ENCODE results near the gene MTLN. TPM values are rescaled to one million over a fixed set of nuclear protein-coding genes. Genes with fewer than 3 reads are reported as not detected.

MTLN gene
- polyA plus RNA-seq, 1 of the 3 experiments (the other 2 are of a cell fraction): 45.6 TPM

DNA sequence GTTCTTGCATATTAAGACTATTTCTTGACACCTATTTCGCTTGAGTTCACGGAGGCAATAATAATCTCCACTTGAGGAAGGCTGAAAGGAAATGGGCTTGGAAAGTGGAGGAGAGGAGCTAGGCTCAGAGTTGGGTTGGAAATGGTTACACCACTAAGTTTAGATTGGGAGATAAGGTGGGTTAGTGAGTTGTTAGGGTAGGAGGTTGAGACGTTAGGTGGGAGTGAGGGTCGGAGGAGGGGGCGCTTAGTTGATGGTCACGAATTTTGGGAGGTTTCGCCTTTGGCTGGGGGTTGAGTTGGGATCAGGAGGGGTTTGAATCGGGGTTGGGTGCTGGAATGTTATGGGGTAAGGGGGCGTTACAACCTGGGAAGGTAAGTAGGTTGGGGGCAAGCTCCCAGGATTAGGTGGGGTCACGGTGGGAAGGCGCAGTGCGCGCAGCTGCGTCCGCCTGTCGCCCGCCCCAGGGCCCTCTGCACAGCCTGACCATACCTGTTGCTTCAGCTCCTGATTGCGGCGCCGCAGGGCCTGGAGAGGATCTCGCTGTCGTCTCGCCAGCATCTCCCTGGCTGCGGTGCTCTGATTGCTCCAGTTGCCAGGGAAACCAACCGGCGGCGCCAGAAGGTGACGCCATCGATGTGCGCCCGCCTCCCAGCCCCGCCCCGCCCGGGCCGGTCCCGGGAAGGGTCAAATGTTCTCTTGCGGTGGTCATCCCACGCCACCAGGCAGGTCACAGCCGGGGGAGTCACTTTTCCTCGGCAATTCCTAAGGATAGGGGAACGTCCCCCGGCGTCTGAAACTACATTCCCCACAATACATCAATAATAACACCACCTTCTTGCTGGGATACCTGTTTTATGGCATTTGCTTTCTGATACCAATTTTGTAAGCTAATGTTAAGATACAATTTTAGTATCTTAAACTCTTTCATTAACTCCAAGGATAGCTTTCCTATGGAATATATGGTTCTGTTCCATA lies 7.7 kb downstream of the MTLN start, which contains the start of gene NPHP1:
Gene NPHP1, minus strand, starts transcription at position 606 of the 978 bp plus-strand sequence. Its CDS starts 45 bp downstream, at position 561.
- Histone ChIP-seq H3K36me3 (replicated peaks in 1 of 2; ENCODE audit: control insufficient read depth in 1 of 2, insufficient read depth in 2 of 2, low read length in 1 of 2) (peaks cover 4 to 9% of the 10 kb centered on the region in 2 experiments), H3K9me2 (no peaks in the 10 kb centered on the region), H3K4me1 (ENCODE audit: control insufficient read depth in 1 of 2, insufficient read depth in 2 of 2, low read depth in 1 of 2, low read length in 1 of 2) (no peaks in the 10 kb centered on the region), H2AFZ (ENCODE audit: low read depth) (peak within 1 kb of the TSS; percentile 97), H4K20me1 (ENCODE audit: insufficient read depth) (no peaks in the 10 kb centered on the region), H3K27me3 (ENCODE audit: insufficient read depth) (no peaks in the 10 kb centered on the region), H3K79me2 (ENCODE audit: insufficient read depth) (peaks cover 6% of the 10 kb centered on the region; the same call in 1 of the 2 replicates), H3K9ac (peak within 1 kb of the TSS; percentile 83), H3F3A (replicated peaks; ENCODE audit: insufficient read depth) (no peaks in the 10 kb centered on the region), H3K4me2 (peak within 1 kb of the TSS; percentile 99), H3K9me3 (no peaks in the 10 kb centered on the region), H3K27ac (ENCODE audit: low read depth in 2 of 2, low read length in 1 of 2) (peak within 1 kb of the TSS; percentile 41 to 48; a peak in 3 of 4 replicates), H3K4me3 (ENCODE audit: low read depth in 2 of 2, low read length in 1 of 2) (peak within 1 kb of the TSS; percentile 83 to 88)
- ChIA-PET CTCF (interaction anchor here (1.7 kb wide), 1 partner anchor 48 kb away, joined by 5 read pairs; no protein-coding TSS in a partner anchor), POLR2A (no interaction called here)
- DNase-seq: peak; percentile 96
- WGBS (ENCODE audit: low lambda C conversion rate): 3% methylated on average over 28 of the region's 43 CpGs
- TF ChIP-seq EZH2phosphoT487 (IDR thresholded peaks at IDR 0.05; ENCODE audit: borderline replicate concordance, low read depth): no peak
- TF ChIP-seq MEF2A (IDR thresholded peaks at IDR 0.05; ENCODE audit: borderline replicate concordance, low read depth): no peak
- TF ChIP-seq, protein P1, sequence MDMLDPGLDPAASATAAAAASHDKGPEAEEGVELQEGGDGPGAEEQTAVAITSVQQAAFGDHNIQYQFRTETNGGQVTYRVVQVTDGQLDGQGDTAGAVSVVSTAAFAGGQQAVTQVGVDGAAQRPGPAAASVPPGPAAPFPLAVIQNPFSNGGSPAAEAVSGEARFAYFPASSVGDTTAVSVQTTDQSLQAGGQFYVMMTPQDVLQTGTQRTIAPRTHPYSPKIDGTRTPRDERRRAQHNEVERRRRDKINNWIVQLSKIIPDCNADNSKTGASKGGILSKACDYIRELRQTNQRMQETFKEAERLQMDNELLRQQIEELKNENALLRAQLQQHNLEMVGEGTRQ (IDR thresholded peaks at IDR 0.05; ENCODE audit: borderline replicate concordance, low read depth, low read length): no peak
- no peak for TF ChIP-seq FOXM1 (IDR thresholded peaks at IDR 0.05; ENCODE audit: low read depth)
- TF ChIP-seq POLR2AphosphoS5 (IDR thresholded peaks at IDR 0.05; ENCODE audit: low read depth, low read length): peak; percentile 84
- TF ChIP-seq, protein P2, sequence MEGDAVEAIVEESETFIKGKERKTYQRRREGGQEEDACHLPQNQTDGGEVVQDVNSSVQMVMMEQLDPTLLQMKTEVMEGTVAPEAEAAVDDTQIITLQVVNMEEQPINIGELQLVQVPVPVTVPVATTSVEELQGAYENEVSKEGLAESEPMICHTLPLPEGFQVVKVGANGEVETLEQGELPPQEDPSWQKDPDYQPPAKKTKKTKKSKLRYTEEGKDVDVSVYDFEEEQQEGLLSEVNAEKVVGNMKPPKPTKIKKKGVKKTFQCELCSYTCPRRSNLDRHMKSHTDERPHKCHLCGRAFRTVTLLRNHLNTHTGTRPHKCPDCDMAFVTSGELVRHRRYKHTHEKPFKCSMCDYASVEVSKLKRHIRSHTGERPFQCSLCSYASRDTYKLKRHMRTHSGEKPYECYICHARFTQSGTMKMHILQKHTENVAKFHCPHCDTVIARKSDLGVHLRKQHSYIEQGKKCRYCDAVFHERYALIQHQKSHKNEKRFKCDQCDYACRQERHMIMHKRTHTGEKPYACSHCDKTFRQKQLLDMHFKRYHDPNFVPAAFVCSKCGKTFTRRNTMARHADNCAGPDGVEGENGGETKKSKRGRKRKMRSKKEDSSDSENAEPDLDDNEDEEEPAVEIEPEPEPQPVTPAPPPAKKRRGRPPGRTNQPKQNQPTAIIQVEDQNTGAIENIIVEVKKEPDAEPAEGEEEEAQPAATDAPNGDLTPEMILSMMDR (IDR thresholded peaks at IDR 0.05): no peak
- TF ChIP-seq GATA2 (CRISPR knock-in tag; IDR thresholded peaks at IDR 0.05): peak; percentile 51
- TF ChIP-seq, protein P3, sequence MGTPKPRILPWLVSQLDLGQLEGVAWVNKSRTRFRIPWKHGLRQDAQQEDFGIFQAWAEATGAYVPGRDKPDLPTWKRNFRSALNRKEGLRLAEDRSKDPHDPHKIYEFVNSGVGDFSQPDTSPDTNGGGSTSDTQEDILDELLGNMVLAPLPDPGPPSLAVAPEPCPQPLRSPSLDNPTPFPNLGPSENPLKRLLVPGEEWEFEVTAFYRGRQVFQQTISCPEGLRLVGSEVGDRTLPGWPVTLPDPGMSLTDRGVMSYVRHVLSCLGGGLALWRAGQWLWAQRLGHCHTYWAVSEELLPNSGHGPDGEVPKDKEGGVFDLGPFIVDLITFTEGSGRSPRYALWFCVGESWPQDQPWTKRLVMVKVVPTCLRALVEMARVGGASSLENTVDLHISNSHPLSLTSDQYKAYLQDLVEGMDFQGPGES (IDR thresholded peaks at IDR 0.05; ENCODE audit: low read depth, low read length): no peak
- TF ChIP-seq, protein P4, sequence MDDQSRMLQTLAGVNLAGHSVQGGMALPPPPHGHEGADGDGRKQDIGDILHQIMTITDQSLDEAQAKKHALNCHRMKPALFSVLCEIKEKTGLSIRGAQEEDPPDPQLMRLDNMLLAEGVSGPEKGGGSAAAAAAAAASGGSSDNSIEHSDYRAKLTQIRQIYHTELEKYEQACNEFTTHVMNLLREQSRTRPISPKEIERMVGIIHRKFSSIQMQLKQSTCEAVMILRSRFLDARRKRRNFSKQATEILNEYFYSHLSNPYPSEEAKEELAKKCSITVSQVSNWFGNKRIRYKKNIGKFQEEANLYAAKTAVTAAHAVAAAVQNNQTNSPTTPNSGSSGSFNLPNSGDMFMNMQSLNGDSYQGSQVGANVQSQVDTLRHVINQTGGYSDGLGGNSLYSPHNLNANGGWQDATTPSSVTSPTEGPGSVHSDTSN (IDR thresholded peaks at IDR 0.05): no peak; the same call in 1 of the 2 replicates
- TF ChIP-seq, protein P5, sequence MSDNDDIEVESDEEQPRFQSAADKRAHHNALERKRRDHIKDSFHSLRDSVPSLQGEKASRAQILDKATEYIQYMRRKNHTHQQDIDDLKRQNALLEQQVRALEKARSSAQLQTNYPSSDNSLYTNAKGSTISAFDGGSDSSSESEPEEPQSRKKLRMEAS (IDR thresholded peaks at IDR 0.05; ENCODE audit: low read depth): no peak
- TF ChIP-seq FOXJ3 (CRISPR knock-in tag; IDR thresholded peaks at IDR 0.05): no peak
- TF ChIP-seq RFX5 (IDR thresholded peaks at IDR 0.05; ENCODE audit: low read length): no peak
- no peak for TF ChIP-seq RXRA (IDR thresholded peaks at IDR 0.05; ENCODE audit: borderline replicate concordance, low read depth)
- TF ChIP-seq TAF1 (IDR thresholded peaks at IDR 0.05; ENCODE audit: borderline replicate concordance, low read depth, low read length): peak; percentile 52; the same call in 1 of the 2 replicates
- no peak for TF ChIP-seq TEAD4 (IDR thresholded peaks at IDR 0.05; ENCODE audit: borderline replicate concordance, insufficient read depth)
- TF ChIP-seq TCF12 (IDR thresholded peaks at IDR 0.05): no peak
- no peak for TF ChIP-seq FOSL2 (IDR thresholded peaks at IDR 0.05; ENCODE audit: borderline replicate concordance, low read depth)
- no peak for TF ChIP-seq NRF1 (IDR thresholded peaks at IDR 0.05; ENCODE audit: low read depth, low read length)
- TF ChIP-seq EP300 (IDR thresholded peaks at IDR 0.05; ENCODE audit: borderline replicate concordance in 1 of 2, low read depth in 1 of 2, low read length in 1 of 2): no peak
- TF ChIP-seq YY1 (IDR thresholded peaks at IDR 0.05; ENCODE audit: low read depth): no peak
- no peak for TF ChIP-seq GABPA (IDR thresholded peaks at IDR 0.05; ENCODE audit: low read depth)
- TF ChIP-seq RAD21 (IDR thresholded peaks at IDR 0.05; ENCODE audit: low read length): no peak
- TF ChIP-seq MXI1 (IDR thresholded peaks at IDR 0.05; ENCODE audit: low read depth, low read length): peak; percentile 79
- TF ChIP-seq, protein P6, sequence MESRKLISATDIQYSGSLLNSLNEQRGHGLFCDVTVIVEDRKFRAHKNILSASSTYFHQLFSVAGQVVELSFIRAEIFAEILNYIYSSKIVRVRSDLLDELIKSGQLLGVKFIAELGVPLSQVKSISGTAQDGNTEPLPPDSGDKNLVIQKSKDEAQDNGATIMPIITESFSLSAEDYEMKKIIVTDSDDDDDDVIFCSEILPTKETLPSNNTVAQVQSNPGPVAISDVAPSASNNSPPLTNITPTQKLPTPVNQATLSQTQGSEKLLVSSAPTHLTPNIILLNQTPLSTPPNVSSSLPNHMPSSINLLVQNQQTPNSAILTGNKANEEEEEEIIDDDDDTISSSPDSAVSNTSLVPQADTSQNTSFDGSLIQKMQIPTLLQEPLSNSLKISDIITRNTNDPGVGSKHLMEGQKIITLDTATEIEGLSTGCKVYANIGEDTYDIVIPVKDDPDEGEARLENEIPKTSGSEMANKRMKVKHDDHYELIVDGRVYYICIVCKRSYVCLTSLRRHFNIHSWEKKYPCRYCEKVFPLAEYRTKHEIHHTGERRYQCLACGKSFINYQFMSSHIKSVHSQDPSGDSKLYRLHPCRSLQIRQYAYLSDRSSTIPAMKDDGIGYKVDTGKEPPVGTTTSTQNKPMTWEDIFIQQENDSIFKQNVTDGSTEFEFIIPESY (IDR thresholded peaks at IDR 0.05; ENCODE audit: borderline replicate concordance, low read depth): no peak

Data from SK-N-SH (cell line).